Stimulated activated memory B cell treated with anti-CD40 and anti-IgM and Interleukin-4, amounts not matched to agents 10 μg/mL and 1 μg/mL and 100 μg/mL, for 72 hours (primary cell): ENCODE results near the gene NRIP3.
"Not testable (repeated sequence)": the region's sequence is repeated elsewhere in the genome, so short reads cannot be mapped to it uniquely, and the experiment has no call there.

ENCODE experiments used
- ATAC-seq: fragments of 150-1000 bp; cut with Tn5 transposase; 2 replicates; pipeline ENCODE4 v1.10.0; 2021
- H3K27ac Mint-ChIP-seq: one replicate; pipeline ENCODE4 v1.8.0; 2022; ENCODE audit warnings: mild to moderate bottlenecking, mixed read lengths
- H3K27me3 Mint-ChIP-seq: one replicate; pipeline ENCODE4 v1.8.0; 2022; ENCODE audit warnings: mixed read lengths
- H3K36me3 Mint-ChIP-seq: one replicate; pipeline ENCODE4 v1.8.0; 2022; ENCODE audit warnings: mixed read lengths
- H3K4me1 Mint-ChIP-seq: one replicate; pipeline ENCODE4 v1.8.0; 2022; ENCODE audit warnings: mixed read lengths
- H3K4me3 Mint-ChIP-seq: one replicate; pipeline ENCODE4 v1.8.0; 2022; ENCODE audit warnings: mild to moderate bottlenecking, moderate library complexity, mixed read lengths
- H3K9me3 Mint-ChIP-seq: one replicate; pipeline ENCODE4 v1.8.0; 2022; ENCODE audit warnings: mixed read lengths

Gene NRIP3

GRCh38 chr11:9002920-9003572, 755 bp downstream of the NRIP3 start:
- H3K36me3 Mint-ChIP-seq, result no peaks in the 10 kb centered on the region
- H3K9me3 Mint-ChIP-seq, result no peaks in the 10 kb centered on the region
- H3K4me3 Mint-ChIP-seq, result peak overlapping the region; percentile 72
- H3K4me1 Mint-ChIP-seq, result peaks cover 6% of the 10 kb centered on the region
- no peak overlapping the region for H3K27ac Mint-ChIP-seq
- no peak for ATAC-seq
- peaks cover 59% of the 10 kb centered on the region for H3K27me3 Mint-ChIP-seq

- no peak for ATAC-seq
- H3K4me1 Mint-ChIP-seq, result peaks cover 6% of the 10 kb centered on the region
- no peak overlapping the region for H3K4me3 Mint-ChIP-seq
- no peak overlapping the region for H3K27ac Mint-ChIP-seq
- H3K9me3 Mint-ChIP-seq, result no peaks in the 10 kb centered on the region
- no peaks in the 10 kb centered on the region for H3K36me3 Mint-ChIP-seq
- H3K27me3 Mint-ChIP-seq, result peaks cover 59% of the 10 kb centered on the region
Measured at GRCh38 chr11:9001736-9002135, 2.1 kb downstream of the NRIP3 start.

DNA sequence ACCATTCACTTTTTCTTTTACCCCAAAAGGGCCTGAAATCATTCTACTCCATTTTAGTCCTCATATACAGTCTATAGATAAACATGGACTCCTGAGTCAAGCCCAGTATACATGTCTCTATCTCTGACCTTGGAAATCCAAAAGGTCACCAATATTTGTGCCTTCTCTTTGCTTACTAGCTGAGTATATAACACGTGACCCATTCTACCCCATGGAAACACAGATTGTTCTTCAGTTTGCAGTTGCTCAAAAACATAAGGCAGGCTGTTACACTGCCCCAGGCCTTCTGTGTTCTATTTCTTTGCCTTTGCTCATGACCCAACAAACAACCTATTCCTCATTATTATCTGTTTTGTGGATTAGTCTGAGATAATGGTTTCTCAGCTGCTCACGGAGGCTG, 5.8 kb downstream of the NRIP3 start:
- peaks cover 42% of the 10 kb centered on the region for H3K27me3 Mint-ChIP-seq
- no peaks in the 10 kb centered on the region for H3K9me3 Mint-ChIP-seq
- ATAC-seq, result no peak
- H3K27ac Mint-ChIP-seq, result no peak overlapping the region
- peaks cover 1% of the 10 kb centered on the region for H3K4me1 Mint-ChIP-seq
- no peaks in the 10 kb centered on the region for H3K36me3 Mint-ChIP-seq
- H3K4me3 Mint-ChIP-seq, result no peak overlapping the region

DNA sequence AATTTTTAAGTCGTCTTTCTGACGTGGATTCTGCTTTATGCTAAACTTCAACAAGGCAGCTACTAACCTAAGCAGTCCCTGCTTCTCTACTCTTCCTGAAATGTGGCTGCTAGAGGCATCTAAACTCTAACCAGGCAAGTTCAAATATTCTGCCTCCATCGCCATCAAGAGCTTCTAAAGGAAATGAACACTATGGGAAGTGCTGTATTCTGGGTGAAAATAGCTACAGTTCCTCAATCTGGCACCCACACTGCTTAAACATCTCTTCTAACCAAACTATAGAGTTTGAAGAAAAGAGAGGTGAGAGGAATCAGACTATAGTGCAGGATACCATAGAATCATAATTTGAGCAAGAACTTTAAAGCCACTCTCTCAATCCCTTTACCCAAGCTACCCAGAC, 6.3 kb downstream of the NRIP3 start:
- Mint-ChIP-seq H3K9me3 (no peaks in the 10 kb centered on the region), H3K27ac (no peak overlapping the region)
- no peak for ATAC-seq

GRCh38 chr11:8989453-8989852, 14.3 kb downstream of the NRIP3 start:
- Mint-ChIP-seq H3K27ac (no peak overlapping the region), H3K9me3 (no peaks in the 10 kb centered on the region), H3K4me3 (no peak overlapping the region), H3K4me1 (no peaks in the 10 kb centered on the region), H3K27me3 (peaks cover 15% of the 10 kb centered on the region), H3K36me3 (no peaks in the 10 kb centered on the region)
- ATAC-seq, result no peak

More for the DNA sequence above, 6.3 kb downstream of the NRIP3 start:
- Mint-ChIP-seq H3K36me3 (no peaks in the 10 kb centered on the region), H3K4me1 (no peaks in the 10 kb centered on the region), H3K4me3 (no peak overlapping the region), H3K27me3 (peaks cover 37% of the 10 kb centered on the region)

DNA sequence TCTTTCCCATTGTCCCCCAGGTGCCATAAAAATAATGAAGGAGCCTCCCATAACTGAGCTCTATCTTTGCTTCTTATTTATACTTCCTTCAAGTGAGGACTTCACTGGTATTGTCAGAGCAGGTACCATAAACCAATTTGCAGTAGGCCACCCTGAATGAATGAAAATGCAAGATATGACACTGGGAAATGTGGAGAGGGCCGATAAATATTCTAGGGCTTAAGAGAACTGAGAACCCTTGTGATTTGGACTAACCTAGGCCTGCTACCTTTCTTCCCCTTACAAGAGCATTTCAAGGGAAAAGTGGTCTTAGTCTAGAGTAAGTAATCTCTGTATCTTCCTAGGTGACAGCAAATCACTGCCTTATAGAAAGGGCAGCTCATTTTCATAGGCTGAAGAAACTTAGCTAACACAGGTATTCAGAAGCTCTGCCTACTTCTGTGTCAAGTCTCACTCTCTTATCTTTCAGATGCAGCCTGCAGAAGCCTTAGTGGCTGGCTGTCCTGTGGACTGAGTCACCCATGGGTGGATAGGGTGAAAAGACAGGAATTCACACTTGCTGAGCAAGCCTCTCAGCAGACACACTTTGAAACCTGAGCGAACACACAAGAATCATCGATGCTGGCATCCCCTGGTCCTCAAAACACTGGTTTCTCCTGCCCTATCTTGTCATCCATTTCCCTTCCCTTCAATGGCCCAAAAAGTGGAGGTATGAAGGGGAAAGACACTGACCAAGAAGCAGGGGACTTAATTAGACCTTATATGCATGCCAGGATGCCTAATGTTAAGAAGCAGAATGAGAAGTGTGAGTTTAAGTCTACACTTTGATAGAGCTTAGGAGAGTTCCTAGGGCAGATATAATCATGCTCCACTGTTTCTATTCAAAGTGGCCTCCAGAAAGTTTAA, 15.2 kb downstream of the NRIP3 start:
- Mint-ChIP-seq H3K4me3 (no peak overlapping the region), H3K27ac (no peak overlapping the region), H3K27me3 (peaks cover 15% of the 10 kb centered on the region), H3K9me3 (no peaks in the 10 kb centered on the region), H3K4me1 (no peaks in the 10 kb centered on the region), H3K36me3 (no peaks in the 10 kb centered on the region)
- ATAC-seq, result no peak

DNA sequence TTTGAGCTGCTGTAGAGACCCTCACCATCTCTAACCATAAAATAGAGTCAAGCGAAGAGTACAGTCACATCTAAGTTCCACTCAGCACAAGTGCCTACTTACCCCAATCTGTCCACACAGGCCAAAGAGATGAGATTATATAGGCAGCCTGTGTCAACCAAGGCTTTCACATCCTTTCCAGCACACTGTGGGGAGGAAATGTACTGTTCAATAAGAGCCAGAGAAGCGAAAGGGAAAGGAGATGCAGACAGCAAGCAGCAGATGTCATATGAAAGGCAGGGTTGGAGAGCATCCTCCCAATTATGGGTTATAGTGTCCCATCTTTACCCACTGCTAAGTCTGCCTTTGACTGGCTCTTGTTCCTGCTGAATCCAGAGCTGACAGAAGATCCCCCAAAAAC, 16.4 kb downstream of the NRIP3 start:
- H3K36me3 Mint-ChIP-seq, result no peaks in the 10 kb centered on the region
- H3K4me1 Mint-ChIP-seq, result no peaks in the 10 kb centered on the region
- H3K4me3 Mint-ChIP-seq, result no peak overlapping the region
- H3K9me3 Mint-ChIP-seq, result no peaks in the 10 kb centered on the region
- peaks cover 15% of the 10 kb centered on the region for H3K27me3 Mint-ChIP-seq
- peak; percentile 34 for ATAC-seq
- no peak overlapping the region for H3K27ac Mint-ChIP-seq

GRCh38 chr11:8986772-8987171, 17.0 kb downstream of the NRIP3 start:
- H3K27me3 Mint-ChIP-seq, result peaks cover 15% of the 10 kb centered on the region
- H3K4me3 Mint-ChIP-seq, ATAC-seq, H3K36me3 Mint-ChIP-seq, H3K9me3 Mint-ChIP-seq, H3K4me1 Mint-ChIP-seq, H3K27ac Mint-ChIP-seq: not testable (repeated sequence)

DNA sequence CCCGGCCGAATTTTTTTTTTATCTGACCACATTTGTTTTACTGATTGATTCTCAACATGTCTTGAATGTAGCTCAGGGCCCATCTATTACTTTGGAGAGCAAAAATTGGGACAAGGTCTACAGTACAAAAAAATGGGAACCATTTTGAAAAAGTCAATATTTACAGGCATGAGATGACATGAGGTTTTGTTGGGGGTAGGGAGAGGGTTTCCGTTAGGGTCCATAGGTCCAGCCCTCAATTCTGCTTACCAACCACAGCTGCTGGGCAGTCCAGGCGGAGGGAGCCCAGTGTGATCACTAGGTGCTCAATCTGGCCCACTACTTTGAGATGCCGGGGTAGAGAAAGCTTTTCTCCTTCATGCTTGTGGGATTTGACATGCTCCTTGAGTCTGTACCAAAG, 18.3 kb downstream of the NRIP3 start:
- Mint-ChIP-seq H3K27ac (no peak overlapping the region), H3K27me3 (peaks cover 14% of the 10 kb centered on the region)

GRCh38 chr11:8983552-8983951, 20.2 kb downstream of the NRIP3 start:
- no peaks in the 10 kb centered on the region for H3K9me3 Mint-ChIP-seq
- no peaks in the 10 kb centered on the region for H3K36me3 Mint-ChIP-seq
- H3K4me3 Mint-ChIP-seq, result no peak overlapping the region
- no peak for ATAC-seq
- no peaks in the 10 kb centered on the region for H3K4me1 Mint-ChIP-seq
- H3K27ac Mint-ChIP-seq, result no peak overlapping the region
- no peaks in the 10 kb centered on the region for H3K27me3 Mint-ChIP-seq

More for the DNA sequence above, 18.3 kb downstream of the NRIP3 start:
- Mint-ChIP-seq H3K36me3 (no peaks in the 10 kb centered on the region), H3K4me1 (no peaks in the 10 kb centered on the region), H3K4me3 (no peak overlapping the region), H3K9me3 (no peaks in the 10 kb centered on the region)
- ATAC-seq, result no peak

GRCh38 chr11:8980485-8980884, 23.3 kb downstream of the NRIP3 start:
- no peak for ATAC-seq
- H3K36me3 Mint-ChIP-seq, result no peaks in the 10 kb centered on the region
- H3K4me3 Mint-ChIP-seq, result no peak overlapping the region
- H3K27me3 Mint-ChIP-seq, result no peaks in the 10 kb centered on the region
- no peak overlapping the region for H3K27ac Mint-ChIP-seq
- no peaks in the 10 kb centered on the region for H3K9me3 Mint-ChIP-seq
- H3K4me1 Mint-ChIP-seq, result no peaks in the 10 kb centered on the region

- ATAC-seq, H3K4me3 Mint-ChIP-seq, H3K9me3 Mint-ChIP-seq, H3K27ac Mint-ChIP-seq, H3K4me1 Mint-ChIP-seq, H3K36me3 Mint-ChIP-seq, H3K27me3 Mint-ChIP-seq: not testable (repeated sequence)
Measured at GRCh38 chr11:8979365-8979764, 24.4 kb downstream of the NRIP3 start.

DNA sequence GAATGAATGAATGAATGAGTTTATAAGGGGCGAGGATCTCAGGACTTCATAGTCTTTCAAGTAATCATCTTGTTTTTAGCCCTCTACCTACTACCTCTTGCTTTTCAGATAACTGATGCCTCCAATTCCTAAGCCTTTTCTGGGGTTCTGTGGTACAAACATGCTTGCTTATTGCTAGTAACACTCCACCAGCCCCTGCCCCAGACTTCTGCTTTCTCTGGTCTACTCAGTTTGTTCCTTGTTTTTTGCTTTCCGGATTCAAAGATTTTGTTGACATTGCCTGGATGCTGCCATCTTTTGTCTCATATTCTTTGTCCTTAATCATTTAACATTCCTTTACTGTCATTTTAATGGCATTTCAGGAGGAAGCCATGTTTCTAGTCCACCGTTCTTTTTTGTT, 30.7 kb downstream of the NRIP3 start:
- H3K4me3 Mint-ChIP-seq, result no peak overlapping the region
- H3K4me1 Mint-ChIP-seq, result no peaks in the 10 kb centered on the region
- H3K36me3 Mint-ChIP-seq, result no peaks in the 10 kb centered on the region
- no peaks in the 10 kb centered on the region for H3K9me3 Mint-ChIP-seq
- ATAC-seq, result no peak
- H3K27ac Mint-ChIP-seq, result no peak overlapping the region
- no peaks in the 10 kb centered on the region for H3K27me3 Mint-ChIP-seq

DNA sequence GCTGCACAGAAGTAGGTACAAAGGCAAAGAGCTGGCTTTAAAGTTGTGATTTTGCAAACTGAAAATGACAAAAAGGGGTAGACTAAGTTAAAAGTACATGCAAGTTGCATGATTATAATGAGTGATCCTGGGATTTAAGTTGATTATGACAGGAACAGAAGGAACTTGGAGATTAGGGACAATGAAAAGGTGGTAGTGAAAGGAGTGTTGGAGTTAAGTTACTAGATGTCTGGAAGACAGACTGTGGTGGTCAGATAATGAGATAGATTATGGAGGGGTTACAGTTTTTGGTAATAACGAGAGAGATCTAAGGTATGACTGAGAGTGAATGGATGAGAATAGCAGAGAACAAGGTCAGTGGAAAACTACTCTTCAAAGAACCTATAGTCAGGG, 31.9 kb downstream of the NRIP3 start:
- no peak overlapping the region for H3K4me3 Mint-ChIP-seq
- peaks cover 6% of the 10 kb centered on the region for H3K4me1 Mint-ChIP-seq
- H3K27me3 Mint-ChIP-seq, result no peaks in the 10 kb centered on the region
- H3K36me3 Mint-ChIP-seq, result no peaks in the 10 kb centered on the region
- no peak for ATAC-seq
- H3K27ac Mint-ChIP-seq, result no peak overlapping the region
- H3K9me3 Mint-ChIP-seq, result no peaks in the 10 kb centered on the region

- H3K27ac Mint-ChIP-seq, result no peak overlapping the region
- no peak overlapping the region for H3K4me3 Mint-ChIP-seq
- H3K36me3 Mint-ChIP-seq, result no peaks in the 10 kb centered on the region
- peaks cover 7% of the 10 kb centered on the region for H3K4me1 Mint-ChIP-seq
- H3K9me3 Mint-ChIP-seq, result no peaks in the 10 kb centered on the region
- no peaks in the 10 kb centered on the region for H3K27me3 Mint-ChIP-seq
- no peak for ATAC-seq
Measured at GRCh38 chr11:8971196-8971923, 32.4 kb downstream of the NRIP3 start.
